Esophagus (tissue), 2 donors: ENCODE results near the gene PNRC2. TPM values are rescaled to one million over a fixed set of nuclear protein-coding genes. Genes with fewer than 3 reads are reported as not detected.
"Not testable (repeated sequence)": the region's sequence is repeated elsewhere in the genome, so short reads cannot be mapped to it uniquely, and the experiment has no call there.

Source experiments
- H3K27ac ChIP-seq, 2 donors: one replicate each; pipeline ENCODE4 v1.5.1; 2013; ENCODE audit warnings: low read depth in 2 of 2, mild to moderate bottlenecking in 2 of 2, inconsistent platforms in 1 of 2, low read length in 1 of 2, moderate library complexity in 1 of 2
- H3K27me3 ChIP-seq, 2 donors: one replicate each; pipeline ENCODE4 v1.6.1; 2013; ENCODE audit warnings: low read length in 2 of 2, control low read depth in 1 of 2, mild to moderate bottlenecking in 1 of 2; ENCODE audit not compliant: insufficient read depth in 2 of 2, control insufficient read depth in 1 of 2
- H3K36me3 ChIP-seq, 2 donors: one replicate each; pipeline ENCODE4 v1.6.1; 2013; ENCODE audit warnings: low read length in 1 of 2; ENCODE audit not compliant: control insufficient read depth in 2 of 2, insufficient read depth in 2 of 2
- H3K4me1 ChIP-seq, 2 donors: one replicate each; pipeline ENCODE4 v1.6.1; 2013; ENCODE audit warnings: low read length in 1 of 2; ENCODE audit not compliant: control insufficient read depth in 2 of 2, insufficient read depth in 2 of 2
- H3K4me3 ChIP-seq, 2 donors: one replicate each; pipeline ENCODE4 v1.5.1; 2013; ENCODE audit warnings: low read length in 2 of 2, mild to moderate bottlenecking in 2 of 2, low read depth in 1 of 2, moderate library complexity in 1 of 2
- H3K9me3 ChIP-seq, 2 donors: one replicate each; pipeline ENCODE4 v1.6.1; 2013; ENCODE audit warnings: mild to moderate bottlenecking in 2 of 2, low read depth in 1 of 2, low read length in 1 of 2, moderate library complexity in 1 of 2; ENCODE audit not compliant: control insufficient read depth in 2 of 2, insufficient read depth in 1 of 2
- WGBS, 2 donors: extraction: QIAGEN DNeasy Blood & Tissue Kit; methylation state at CpG; one replicate each; pipeline ENCODE4 v1.1.7; 2013; 5-methylcytosine and 5-hydroxymethylcytosine counted together
- polyA plus RNA-seq, 2 donors: library from polyadenylated mRNA; stranded (reverse); fragments of 200-250 nt; gene quantifications; one replicate each; pipeline ENCODE4 v1.2.3, GENCODE V29; 2013
- donor health status: healthy with polysubstance abuse.
- donor health status: Bipolar disorder and iron deficiency.

Gene PNRC2
- polyA plus RNA-seq, 2 donors = 54.2 to 69.1 TPM

- no peaks in the 10 kb centered on the region for H3K27me3 ChIP-seq
- H3K36me3 ChIP-seq = no peaks in the 10 kb centered on the region
- peaks cover 0 to 2% of the 10 kb centered on the region in 2 donors for H3K4me1 ChIP-seq
- no peak overlapping the region for H3K27ac ChIP-seq
- no peaks in the 10 kb centered on the region for H3K9me3 ChIP-seq
- no peak overlapping the region for H3K4me3 ChIP-seq
- 75 to 76% methylated on average over 5 of the region's 5 CpGs for WGBS, 2 donors
Observed at GRCh38 chr1:23984417-23985186, 25.0 kb downstream of the PNRC2 start.

DNA sequence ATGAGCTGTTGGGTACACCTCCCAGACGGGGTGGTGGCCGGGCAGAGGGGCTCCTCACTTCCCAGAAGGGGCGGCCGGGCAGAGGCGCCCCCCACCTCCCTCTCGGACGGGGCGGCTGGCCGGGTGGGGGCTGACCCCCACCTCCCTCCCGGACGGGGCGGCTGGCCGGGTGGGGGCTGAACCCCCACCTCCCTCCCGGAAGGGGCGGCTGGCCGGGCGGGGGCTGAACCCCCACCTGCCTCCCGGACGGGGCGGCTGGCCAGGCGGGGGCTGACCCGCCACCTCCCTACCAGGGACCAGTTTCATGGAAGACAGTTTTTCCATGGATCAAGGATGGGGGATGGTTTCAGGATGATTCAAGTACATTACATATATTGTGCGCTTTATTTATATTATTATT, 27.4 kb downstream of the PNRC2 start:
- WGBS, 2 donors = 96 to 98% methylated on average over 21 to 23 of the region's 23 CpGs

GRCh38 chr1:23989263-23989662, 29.6 kb downstream of the PNRC2 start:
- Histone ChIP-seq H3K4me3 (no peak overlapping the region), H3K4me1 (no peaks in the 10 kb centered on the region), H3K9me3 (no peaks in the 10 kb centered on the region), H3K36me3 (no peaks in the 10 kb centered on the region), H3K27me3 (no peaks in the 10 kb centered on the region), H3K27ac (no peak overlapping the region)
- 81 to 82% methylated on average over 3 of the region's 3 CpGs for WGBS, 2 donors

More for the DNA sequence above, 27.4 kb downstream of the PNRC2 start:
- H3K9me3 ChIP-seq, H3K4me1 ChIP-seq, H3K27ac ChIP-seq, H3K36me3 ChIP-seq, H3K4me3 ChIP-seq, H3K27me3 ChIP-seq: not testable (repeated sequence)

- not testable (repeated sequence) for H3K27ac ChIP-seq, H3K4me3 ChIP-seq, H3K4me1 ChIP-seq, H3K9me3 ChIP-seq, H3K27me3 ChIP-seq, H3K36me3 ChIP-seq
- 87 to 89% methylated on average over 13 of the region's 13 CpGs for WGBS, 2 donors
Observed at GRCh38 chr1:23992011-23992410, 32.4 kb downstream of the PNRC2 start.

DNA sequence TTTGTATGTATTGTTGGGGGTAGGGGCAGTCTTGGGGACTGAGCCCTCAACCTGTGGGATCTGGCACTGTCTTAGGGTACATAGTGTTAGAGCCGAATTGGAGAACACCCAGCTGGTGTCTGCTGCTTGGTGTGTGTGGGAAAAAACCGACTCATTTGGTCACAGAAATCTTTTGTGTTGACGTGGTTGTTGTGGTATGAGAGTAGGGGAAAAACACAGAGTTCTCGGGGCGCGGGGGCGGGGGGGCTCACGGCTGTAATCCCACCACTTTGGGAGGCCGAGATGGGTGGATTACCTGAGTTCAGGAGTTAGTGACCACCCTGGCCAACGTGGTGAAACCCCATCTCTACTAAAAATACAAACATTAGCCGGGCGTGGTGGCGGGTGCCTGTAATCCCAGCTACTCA, 35.8 kb downstream of the PNRC2 start:
- Histone ChIP-seq H3K4me1 (no peaks in the 10 kb centered on the region), H3K36me3 (no peaks in the 10 kb centered on the region), H3K4me3 (no peak overlapping the region), H3K9me3 (no peaks in the 10 kb centered on the region), H3K27me3 (no peaks in the 10 kb centered on the region), H3K27ac (no peak overlapping the region)
- 71 to 73% methylated on average over 13 of the region's 13 CpGs for WGBS, 2 donors

DNA sequence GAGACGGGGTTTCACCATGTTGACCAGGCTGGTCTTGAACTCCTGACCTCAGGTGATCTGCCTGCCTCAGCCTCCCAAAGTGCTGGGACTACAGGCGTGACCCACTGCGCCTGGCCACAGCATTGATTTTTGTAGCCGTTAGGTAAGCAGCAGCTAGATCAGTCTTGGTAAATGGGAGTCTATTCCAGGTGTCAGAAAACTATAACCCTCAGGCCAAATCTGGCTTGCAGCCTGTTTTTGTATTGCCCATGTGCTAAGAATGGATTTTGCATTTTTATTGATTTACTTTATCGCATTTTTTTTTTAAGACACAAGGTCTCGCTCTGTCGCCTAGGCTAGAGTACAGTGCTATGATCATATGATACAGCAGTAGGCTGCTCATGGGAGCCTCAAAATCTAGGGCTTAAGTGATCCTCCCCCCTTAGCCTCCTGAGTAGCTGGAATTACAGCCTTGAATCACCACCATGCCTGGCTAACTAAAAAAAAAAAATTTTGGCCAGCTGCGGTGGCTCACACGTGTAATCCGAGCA, 37.1 kb downstream of the PNRC2 start:
- Histone ChIP-seq H3K9me3 (no peaks in the 10 kb centered on the region), H3K4me3 (no peak overlapping the region), H3K36me3 (no peaks in the 10 kb centered on the region), H3K4me1 (no peaks in the 10 kb centered on the region), H3K27me3 (no peaks in the 10 kb centered on the region), H3K27ac (no peak overlapping the region)
- 76 to 90% methylated on average over 10 of the region's 10 CpGs for WGBS, 2 donors

DNA sequence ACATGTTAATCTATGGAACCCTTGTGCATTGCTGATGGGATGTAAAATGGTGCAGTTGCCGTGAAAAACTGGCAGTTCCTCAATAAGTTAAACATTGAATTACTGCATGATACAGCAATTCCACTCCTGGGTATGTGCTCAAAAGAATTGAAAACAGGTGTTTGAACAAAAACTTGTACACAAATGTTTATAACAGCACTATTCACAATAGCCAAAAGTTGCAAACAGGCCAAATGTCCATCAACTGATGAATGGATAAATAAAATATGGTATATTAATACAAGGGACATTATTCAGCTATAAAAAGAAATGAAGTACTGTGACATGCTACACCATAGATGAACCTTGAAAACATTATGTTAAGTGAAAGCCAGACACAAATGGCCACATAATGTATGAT, 38.2 kb downstream of the PNRC2 start:
- Histone ChIP-seq H3K9me3 (no peaks in the 10 kb centered on the region), H3K27me3 (no peaks in the 10 kb centered on the region), H3K4me1 (no peaks in the 10 kb centered on the region), H3K4me3 (no peak overlapping the region), H3K27ac (no peak overlapping the region), H3K36me3 (no peaks in the 10 kb centered on the region)
- WGBS, 2 donors = 61 to 66% methylated on average over 1 of the region's 1 CpG

- Histone ChIP-seq H3K36me3 (no peaks in the 10 kb centered on the region), H3K27ac (no peak overlapping the region), H3K4me3 (no peak overlapping the region), H3K9me3 (no peaks in the 10 kb centered on the region), H3K27me3 (no peaks in the 10 kb centered on the region), H3K4me1 (no peaks in the 10 kb centered on the region)
- 73 to 79% methylated on average over 3 of the region's 3 CpGs for WGBS, 2 donors
Observed at GRCh38 chr1:23999156-23999671, 39.6 kb downstream of the PNRC2 start.

DNA sequence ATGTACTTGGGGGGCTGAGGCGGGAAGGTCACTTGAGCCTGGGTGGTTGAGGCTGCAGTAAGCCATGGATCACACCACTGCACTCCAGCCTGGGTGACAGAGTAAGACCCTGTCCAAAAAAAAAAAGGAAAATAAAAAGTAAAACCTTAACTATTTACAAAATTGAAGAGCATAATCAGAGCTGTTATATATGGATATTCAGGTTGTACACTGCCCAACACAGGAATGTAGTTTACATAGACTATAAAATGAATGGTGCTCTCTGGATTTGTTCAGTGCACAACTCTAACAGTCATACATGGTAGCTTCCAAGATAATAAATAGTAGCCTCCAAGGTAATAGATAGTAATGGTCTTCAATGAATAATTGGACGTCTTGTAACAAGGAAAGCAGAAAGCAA, 43.1 kb downstream of the PNRC2 start:
- Histone ChIP-seq H3K9me3 (no peaks in the 10 kb centered on the region), H3K4me3 (no peak overlapping the region), H3K27ac (no peak overlapping the region), H3K36me3 (no peaks in the 10 kb centered on the region), H3K4me1 (no peaks in the 10 kb centered on the region), H3K27me3 (no peaks in the 10 kb centered on the region)
- 81 to 89% methylated on average over 2 of the region's 2 CpGs for WGBS, 2 donors
